Endothelial cell of hepatic sinusoid (primary cell): ENCODE measurements around the gene OLA1.

ENCODE experiments used
- in situ Hi-C: cut with HindIII; loops from 2 replicates; pipeline ENCODE4 v1.10.0; 2017; ENCODE audit warnings: low sequenced_read_pairs

The OLA1 gene

GRCh38 chr2:174040417-174040701, 208.0 kb downstream of the OLA1 start:
- in situ Hi-C loops, result loop anchor here (10.0 to 25.0 kb wide), 2 partner anchors 94 to 453 kb away; no protein-coding TSS in a partner anchor

GRCh38 chr2:174039551-174040416, 208.5 kb downstream of the OLA1 start:
- in situ Hi-C loops, result loop anchor here (10.0 to 25.0 kb wide), 2 partner anchors 95 to 452 kb away; no protein-coding TSS in a partner anchor

- in situ Hi-C loops, result loop anchor here (25.0 kb wide), 1 partner anchor 451 kb away; no protein-coding TSS in a partner anchor
Observed at GRCh38 chr2:174038462-174038861, 209.9 kb downstream of the OLA1 start.

GRCh38 chr2:174036825-174037224, 211.5 kb downstream of the OLA1 start:
- in situ Hi-C loops, result loop anchor here (25.0 kb wide), 1 partner anchor 450 kb away; no protein-coding TSS in a partner anchor

- in situ Hi-C loops, result loop anchor here (25.0 kb wide), 1 partner anchor 449 kb away; no protein-coding TSS in a partner anchor
Observed at GRCh38 chr2:174035981-174036742, 212.2 kb downstream of the OLA1 start.

GRCh38 chr2:174035117-174035635, 213.2 kb downstream of the OLA1 start:
- in situ Hi-C loops, result loop anchor here (25.0 kb wide), 1 partner anchor 448 kb away; no protein-coding TSS in a partner anchor

GRCh38 chr2:174033163-174033550, 215.2 kb downstream of the OLA1 start:
- in situ Hi-C loops, result loop anchor here (25.0 kb wide), 1 partner anchor 446 kb away; no protein-coding TSS in a partner anchor

- in situ Hi-C loops, result loop anchor here (25.0 kb wide), 1 partner anchor 444 kb away; no protein-coding TSS in a partner anchor
Observed at GRCh38 chr2:174031226-174031625, 217.1 kb downstream of the OLA1 start.

GRCh38 chr2:174028935-174029334, 219.4 kb downstream of the OLA1 start:
- in situ Hi-C loops, result loop anchor here (25.0 kb wide), 1 partner anchor 442 kb away; no protein-coding TSS in a partner anchor

- in situ Hi-C loops, result loop anchor here (25.0 kb wide), 1 partner anchor 441 kb away; no protein-coding TSS in a partner anchor
Observed at GRCh38 chr2:174027956-174028355, 220.4 kb downstream of the OLA1 start.

GRCh38 chr2:174026122-174026845, 222.0 kb downstream of the OLA1 start:
- in situ Hi-C loops, result loop anchor here (25.0 kb wide), 1 partner anchor 439 kb away; no protein-coding TSS in a partner anchor

GRCh38 chr2:174025271-174026121, 222.8 kb downstream of the OLA1 start:
- in situ Hi-C loops, result loop anchor here (25.0 kb wide), 1 partner anchor 438 kb away; no protein-coding TSS in a partner anchor

- in situ Hi-C loops, result loop anchor here (25.0 kb wide), 1 partner anchor 437 kb away; no protein-coding TSS in a partner anchor
Observed at GRCh38 chr2:174024524-174025270, 223.6 kb downstream of the OLA1 start.

GRCh38 chr2:174023591-174024523, 224.5 kb downstream of the OLA1 start:
- in situ Hi-C loops, result no loop called here
